Testis (tissue), 2 donors: ENCODE data around the gene MAP2K2.

Source experiments
- POLR2A ChIP-seq: fragments of 450-650 bp; IDR thresholded peaks from one replicate; pipeline ENCODE4 v1.6.1; 2017; ENCODE audit warnings: antibody characterized with exemption, mild to moderate bottlenecking, moderate library complexity
- TF ChIP-seq, protein P1 (sequence below), 3 experiments: fragments of 450-650 bp in 2 of 3; fragments of 200-600 bp in 1 of 3; sonication (generic) in 1 of 3; IDR thresholded peaks; one replicate each; pipeline ENCODE4 v1.5.1; 2016 to 2019; ENCODE audit warnings: antibody characterized with exemption in 3 of 3, mild to moderate bottlenecking in 2 of 3, moderate library complexity in 1 of 3

- TF ChIP-seq, protein P1, sequence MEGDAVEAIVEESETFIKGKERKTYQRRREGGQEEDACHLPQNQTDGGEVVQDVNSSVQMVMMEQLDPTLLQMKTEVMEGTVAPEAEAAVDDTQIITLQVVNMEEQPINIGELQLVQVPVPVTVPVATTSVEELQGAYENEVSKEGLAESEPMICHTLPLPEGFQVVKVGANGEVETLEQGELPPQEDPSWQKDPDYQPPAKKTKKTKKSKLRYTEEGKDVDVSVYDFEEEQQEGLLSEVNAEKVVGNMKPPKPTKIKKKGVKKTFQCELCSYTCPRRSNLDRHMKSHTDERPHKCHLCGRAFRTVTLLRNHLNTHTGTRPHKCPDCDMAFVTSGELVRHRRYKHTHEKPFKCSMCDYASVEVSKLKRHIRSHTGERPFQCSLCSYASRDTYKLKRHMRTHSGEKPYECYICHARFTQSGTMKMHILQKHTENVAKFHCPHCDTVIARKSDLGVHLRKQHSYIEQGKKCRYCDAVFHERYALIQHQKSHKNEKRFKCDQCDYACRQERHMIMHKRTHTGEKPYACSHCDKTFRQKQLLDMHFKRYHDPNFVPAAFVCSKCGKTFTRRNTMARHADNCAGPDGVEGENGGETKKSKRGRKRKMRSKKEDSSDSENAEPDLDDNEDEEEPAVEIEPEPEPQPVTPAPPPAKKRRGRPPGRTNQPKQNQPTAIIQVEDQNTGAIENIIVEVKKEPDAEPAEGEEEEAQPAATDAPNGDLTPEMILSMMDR (IDR thresholded peaks at IDR 0.05), result no peak
- TF ChIP-seq POLR2A, result no peak
These were observed 70.2 kb downstream of the MAP2K2 start for GRCh38 chr19:4053423-4054324.
